AG04449 (cell line): ENCODE measurements around the gene ANKRD12.

Experiments
- CTCF ChIA-PET: fragments of 350-600 bp; formaldehyde crosslinking; extraction: SDS; loops from one replicate; lab custom pipeline; 2021; ENCODE audit warnings: antibody characterized with exemption; lab: Yijun Ruan, JAX
- POLR2A ChIA-PET: fragments of 400-600, 350-600 bp; formaldehyde crosslinking; extraction: SDS; loops from one replicate; lab custom pipeline; 2020; ENCODE audit warnings: antibody characterized with exemption, inconsistent platforms; lab: Yijun Ruan, JAX
- DNase-seq: peaks from one replicate; pipeline ENCODE4 v3.0.0-alpha.2; 2010; ENCODE audit warnings: low read depth, low spot score
- H3K4me3 ChIP-seq: 2 replicates; pipeline ENCODE4 v1.5.1; 2011; ENCODE audit warnings: low read depth, mild to moderate bottlenecking, control low read depth, low read length
- CTCF ChIP-seq: IDR thresholded peaks from one replicate; pipeline ENCODE4 v1.5.1; 2011; ENCODE audit warnings: mild to moderate bottlenecking, moderate library complexity, low read length, control low read depth, inconsistent platforms; ENCODE audit not compliant: insufficient read depth; ENCODE audit errors: missing control alignments

ANKRD12 gene

DNA sequence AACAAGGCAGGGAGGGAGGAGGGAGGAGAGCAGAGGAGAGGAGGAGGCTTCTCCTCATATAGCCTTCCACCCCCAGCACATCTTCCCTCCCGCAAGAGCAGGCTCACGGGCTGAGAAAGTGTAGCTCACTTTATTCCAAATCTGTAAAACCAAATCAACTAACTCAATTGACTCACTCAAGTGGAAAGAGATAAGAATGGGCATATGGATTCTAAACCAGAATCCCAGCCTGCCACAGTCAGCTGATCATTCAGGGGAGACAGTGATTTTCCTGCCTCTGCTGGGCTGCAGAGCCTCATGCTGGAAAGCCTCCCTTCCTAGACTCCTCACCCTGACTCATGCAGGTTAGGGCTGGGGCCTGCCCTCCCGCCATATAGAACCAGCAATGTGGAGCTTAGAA lies 193.8 kb downstream of the ANKRD12 start:
- no peak for TF ChIP-seq CTCF
- no peak for DNase-seq
- POLR2A ChIA-PET = no interaction called here
- H3K4me3 ChIP-seq = no peak overlapping the region
- CTCF ChIA-PET = interaction anchor here (0.6 to 1.2 kb wide), 2 partner anchors 9 to 14 kb away, joined by 3 read pairs; no protein-coding TSS in a partner anchor

GRCh38 chr18:9333441-9334328 lies 197.1 kb downstream of the ANKRD12 start:
- no peak for DNase-seq
- TF ChIP-seq CTCF = peak; percentile 8
- H3K4me3 ChIP-seq = peak overlapping the region; percentile 58
- POLR2A ChIA-PET = interaction anchor here (0.6 to 0.9 kb wide), 4 partner anchors 13 to 270 kb away, joined by 3 to 5 read pairs (median 4); no protein-coding TSS in a partner anchor
- CTCF ChIA-PET = interaction anchor here (0.6 to 2.4 kb wide), 8 partner anchors 8 to 262 kb away, joined by 3 to 11 read pairs (median 5); no protein-coding TSS in a partner anchor

GRCh38 chr18:9334329-9334972 lies 197.9 kb downstream of the ANKRD12 start, which contains the start of gene TWSG1:
Gene TWSG1, plus strand, starts transcription at chr18:9334773. Its CDS starts 2,457 bp downstream, at chr18:9337230.
- POLR2A ChIA-PET = interaction anchor here (0.8 to 1.0 kb wide), 3 partner anchors 17 to 194 kb away, joined by 3 to 5 read pairs (median 3); no protein-coding TSS in a partner anchor
- TF ChIP-seq CTCF = peak; percentile 74
- peak within 1 kb of the TSS; percentile 79 for H3K4me3 ChIP-seq
- CTCF ChIA-PET = interaction anchor here (0.9 to 2.4 kb wide), 7 partner anchors 9 to 263 kb away, joined by 3 to 11 read pairs (median 5); no protein-coding TSS in a partner anchor
- peak; percentile 61 for DNase-seq

- ChIA-PET CTCF (interaction anchor here (1.5 to 2.4 kb wide), 4 partner anchors 9 to 181 kb away, joined by 4 to 11 read pairs (median 6); no protein-coding TSS in a partner anchor), POLR2A (interaction anchor here (0.9 to 1.0 kb wide), 2 partner anchors 16 to 82 kb away, joined by 3 read pairs; no protein-coding TSS in a partner anchor)
- no peak for DNase-seq
- H3K4me3 ChIP-seq = peak overlapping the region; percentile 79
- no peak for TF ChIP-seq CTCF
These were observed 198.6 kb downstream of the ANKRD12 start for GRCh38 chr18:9334973-9335696.
